ENCODE measurements around the gene CST9L.

The CST9L gene

DNA sequence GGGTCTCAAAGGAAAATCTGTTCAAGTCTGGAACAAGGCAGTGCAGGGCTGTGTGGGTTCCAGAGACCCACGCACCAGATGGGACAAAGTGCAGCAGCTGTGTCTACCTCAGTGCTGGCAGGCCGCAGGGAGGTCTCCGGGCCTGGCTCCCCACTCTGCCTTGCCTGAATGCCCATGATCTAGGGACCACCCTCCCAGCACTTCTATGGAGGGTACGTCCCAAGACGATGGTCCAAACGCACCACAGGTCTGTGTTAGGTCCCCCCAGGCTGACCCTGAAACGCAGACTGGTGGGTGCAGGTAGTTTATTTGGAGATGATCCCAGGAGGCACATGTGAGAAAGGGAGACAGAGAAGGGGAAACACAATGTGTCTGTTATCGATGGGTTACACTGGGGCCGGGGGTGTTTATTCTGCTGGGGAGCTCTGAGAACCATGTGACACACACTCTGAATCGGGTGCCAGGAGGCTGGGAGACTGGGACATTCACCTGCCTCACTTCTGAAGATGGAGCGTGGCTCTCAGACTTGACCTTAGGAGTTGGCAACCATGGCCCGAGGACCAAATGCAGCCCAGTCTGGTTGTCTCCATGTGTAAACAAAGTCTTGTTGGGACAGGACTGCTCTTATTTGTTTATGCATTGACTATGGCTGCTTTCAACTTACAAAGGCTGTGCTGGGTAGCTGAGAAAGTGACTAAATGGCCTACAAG is 21.7 kb downstream of the CST9L start:
- no peak for DNase-seq (ENCODE audit: low read depth)

DNA sequence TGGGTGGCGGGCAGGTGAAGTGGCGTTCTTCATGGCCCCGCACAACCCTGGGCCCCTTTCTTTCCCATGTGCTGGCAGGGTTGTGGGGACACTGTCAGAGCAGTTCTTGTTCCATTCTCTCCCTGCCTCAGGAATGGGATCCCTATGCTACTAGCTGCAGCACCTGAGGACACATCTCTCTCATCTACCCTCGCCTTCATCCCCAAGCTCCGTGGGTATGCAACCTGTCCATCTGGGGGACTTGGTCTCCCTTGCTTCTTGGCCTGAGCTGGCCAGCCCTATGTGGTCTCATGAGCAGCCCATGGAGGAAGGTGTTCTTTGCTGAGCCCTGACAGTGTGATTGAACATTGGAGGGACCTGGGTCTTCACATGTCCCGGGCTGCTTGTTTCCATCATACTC is 24.2 kb downstream of the CST9L start:
- DNase-seq (ENCODE audit: low read depth): no peak

DNA sequence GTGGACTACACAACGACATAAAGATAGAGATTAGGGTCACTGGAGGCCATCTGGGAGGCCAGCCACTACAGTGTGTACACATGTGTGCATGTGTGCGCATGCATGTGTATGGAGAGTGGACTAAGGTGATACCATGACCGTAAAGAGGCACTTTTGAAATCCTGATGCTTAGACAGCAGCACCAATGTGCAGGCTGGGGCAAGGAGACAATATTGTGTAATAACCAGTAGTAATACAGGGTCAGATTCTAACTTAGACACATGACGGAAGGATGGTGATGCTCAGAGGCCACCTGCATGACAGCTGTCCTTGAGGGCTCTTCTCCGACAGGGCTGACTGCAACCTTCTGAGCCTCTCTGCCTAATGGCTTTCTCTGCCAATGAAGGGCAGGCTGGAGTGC is 25.5 kb downstream of the CST9L start:
- no peak for DNase-seq (ENCODE audit: low read depth)

DNA sequence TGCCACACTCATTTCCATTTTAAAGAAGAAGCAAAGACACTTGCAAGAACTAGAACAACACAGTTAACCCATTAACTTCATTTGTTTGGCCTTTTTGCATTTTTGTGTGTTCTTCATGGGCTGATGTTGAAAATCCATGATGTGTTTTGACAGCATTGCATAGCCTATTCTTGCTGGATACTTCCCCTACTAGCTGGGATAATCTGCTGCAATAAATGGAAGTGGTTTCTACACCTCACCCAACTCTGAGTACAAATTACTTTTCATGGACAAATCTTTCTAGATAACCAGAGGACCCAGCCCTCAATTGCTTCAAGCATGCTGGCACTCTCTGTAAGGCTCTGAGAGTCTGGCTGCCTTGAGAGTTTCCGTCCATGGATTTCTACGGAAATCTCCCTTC is 26.5 kb downstream of the CST9L start:
- DNase-seq (ENCODE audit: low read depth): no peak

DNA sequence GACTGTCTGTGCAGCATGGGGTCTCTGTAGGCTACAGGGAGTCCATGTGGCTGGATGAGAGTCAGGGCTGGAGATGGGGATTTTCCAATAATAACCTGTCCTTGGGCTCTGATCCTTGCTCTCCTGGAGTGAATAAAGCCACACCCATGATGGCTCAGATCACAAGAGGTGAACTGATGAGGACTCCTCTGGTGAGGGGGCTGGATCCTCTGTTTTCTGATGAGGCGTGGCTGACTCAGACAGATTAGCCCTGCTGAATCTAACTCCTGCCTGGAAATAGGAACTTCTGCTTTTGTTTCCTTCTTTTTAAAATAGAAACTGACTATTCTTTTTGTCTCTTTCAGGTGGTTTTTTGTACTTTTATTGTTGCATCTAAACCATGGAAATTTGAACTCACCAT is 27.0 kb downstream of the CST9L start:
- DNase-seq (ENCODE audit: low read depth): no peak

DNA sequence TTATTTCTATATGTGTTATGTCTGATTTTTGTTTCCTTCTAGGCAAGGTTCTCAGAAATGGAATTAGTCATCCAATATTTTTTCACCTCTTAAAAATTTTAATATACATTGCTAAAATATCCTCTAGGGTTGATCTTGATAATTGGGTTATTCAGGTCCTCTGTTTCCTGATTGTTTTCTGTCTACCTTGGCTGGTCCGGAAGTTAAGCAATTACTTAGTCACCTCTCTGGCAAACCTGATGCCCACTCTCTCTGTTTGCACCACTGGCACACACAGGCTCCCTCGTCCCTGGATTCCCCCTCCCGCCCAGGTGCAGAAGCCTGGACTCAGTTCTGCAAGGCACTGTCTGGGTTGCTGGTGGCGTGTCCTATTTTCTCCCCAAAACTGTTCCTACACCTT is 27.7 kb downstream of the CST9L start:
- DNase-seq (ENCODE audit: low read depth): no peak

DNA sequence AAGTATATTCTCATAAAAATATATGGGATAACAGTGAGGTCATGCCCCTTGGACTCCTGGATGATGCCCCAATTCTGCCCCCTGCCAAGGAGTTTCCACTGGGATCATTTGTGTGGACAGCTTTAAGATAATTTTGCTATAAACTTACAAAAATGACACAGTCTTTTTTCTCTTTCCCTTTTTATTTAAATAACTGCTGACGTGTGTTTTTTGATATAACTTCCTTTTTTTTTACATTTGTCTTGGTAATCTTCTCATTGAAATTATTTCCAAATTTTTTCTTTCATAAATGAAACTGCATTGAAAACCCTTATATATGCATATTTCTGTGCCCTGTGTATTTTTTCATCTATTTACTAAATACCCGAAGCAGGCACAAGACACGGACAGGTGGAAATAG is 31.3 kb downstream of the CST9L start:
- no peak for DNase-seq (ENCODE audit: low read depth)

DNA sequence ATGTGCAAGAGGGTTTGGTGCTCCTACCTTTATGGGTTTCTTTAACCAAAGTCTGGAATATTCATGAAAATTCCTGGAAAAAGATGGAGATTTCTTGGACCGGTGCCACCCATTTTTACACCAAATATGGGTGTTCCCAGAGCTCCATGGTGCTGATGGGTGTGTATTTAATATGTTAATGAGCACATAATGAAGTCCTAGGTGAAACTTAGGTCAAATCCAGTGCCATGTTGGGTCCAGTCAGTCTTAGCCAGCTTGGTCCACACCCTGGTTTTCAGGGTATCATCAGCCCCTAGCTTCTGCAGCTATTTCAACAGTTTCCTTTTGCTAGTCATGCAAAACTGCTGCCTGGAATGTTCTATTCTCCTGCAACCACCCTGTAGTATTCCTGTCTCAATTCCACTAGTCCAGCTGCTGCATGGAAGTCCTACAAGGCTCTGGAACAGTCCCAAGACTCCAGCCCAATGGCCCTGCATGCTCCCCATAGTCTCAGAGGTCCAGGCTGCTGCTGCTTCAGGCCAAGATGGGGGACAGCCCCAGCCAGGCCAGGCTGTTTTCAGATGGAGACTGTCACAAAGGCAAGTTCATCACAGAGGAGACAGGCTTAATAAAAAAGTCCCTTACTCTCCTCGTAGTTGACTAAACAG is 31.8 kb downstream of the CST9L start:
- no peak for DNase-seq (ENCODE audit: low read depth)

DNA sequence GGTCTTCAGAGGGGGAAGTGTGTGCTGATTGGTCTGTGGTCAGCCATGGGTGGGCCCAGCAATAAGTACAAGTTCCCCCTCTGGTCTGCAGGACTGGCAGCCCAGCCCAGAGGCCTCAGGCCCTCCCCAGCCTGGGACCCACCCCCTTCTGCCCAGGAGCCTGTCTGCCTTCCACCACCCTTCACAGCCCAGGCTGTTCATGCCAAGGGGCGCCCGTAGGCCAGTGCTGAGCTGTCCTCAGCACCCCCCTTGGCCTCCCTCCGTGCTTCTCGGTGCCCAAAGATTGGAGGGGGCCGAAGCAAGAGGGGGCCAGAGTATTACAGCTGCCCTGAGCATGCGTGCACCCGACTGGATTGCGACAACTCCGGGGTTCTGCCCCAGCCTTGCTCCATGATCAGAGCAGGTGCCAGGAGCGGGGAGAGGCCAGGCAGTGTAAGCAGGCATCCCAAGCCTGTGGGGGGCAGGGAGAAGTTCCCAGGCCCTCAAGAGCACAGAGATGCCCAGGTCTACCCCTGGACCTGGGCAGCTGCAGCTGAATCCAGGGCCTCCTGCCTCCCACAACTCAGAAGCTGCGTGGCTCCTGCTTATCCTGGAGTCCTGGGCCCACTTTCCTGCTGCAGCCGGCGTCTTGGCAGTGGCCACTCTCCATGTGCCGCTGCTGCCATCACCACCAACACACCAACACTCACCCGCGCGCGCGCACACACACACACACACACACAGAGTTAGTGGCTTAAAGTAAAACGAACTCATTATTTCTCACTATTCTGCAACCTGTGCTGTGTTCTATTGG is 33.3 kb downstream of the CST9L start:
- DNase-seq (ENCODE audit: low read depth): no peak

DNA sequence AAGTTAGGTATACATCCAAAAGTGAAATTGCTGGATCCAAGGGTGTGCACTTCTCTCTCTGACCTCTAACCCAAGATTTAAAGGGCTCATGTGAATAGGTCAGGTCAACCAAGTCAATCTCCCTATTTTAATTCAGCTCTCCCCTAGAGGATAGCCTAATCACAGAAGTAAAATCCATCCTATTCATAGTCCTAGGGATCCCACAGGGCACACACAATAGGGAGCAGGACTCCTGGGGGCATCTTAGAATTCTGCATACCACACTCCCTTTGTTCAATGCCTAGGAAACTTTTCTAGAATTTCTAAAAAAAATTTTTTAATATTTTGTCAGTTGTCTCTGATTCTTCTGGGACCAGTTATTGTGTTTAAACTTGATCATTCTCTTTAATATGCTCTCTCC is 35.1 kb downstream of the CST9L start:
- no peak for DNase-seq (ENCODE audit: low read depth)

DNA sequence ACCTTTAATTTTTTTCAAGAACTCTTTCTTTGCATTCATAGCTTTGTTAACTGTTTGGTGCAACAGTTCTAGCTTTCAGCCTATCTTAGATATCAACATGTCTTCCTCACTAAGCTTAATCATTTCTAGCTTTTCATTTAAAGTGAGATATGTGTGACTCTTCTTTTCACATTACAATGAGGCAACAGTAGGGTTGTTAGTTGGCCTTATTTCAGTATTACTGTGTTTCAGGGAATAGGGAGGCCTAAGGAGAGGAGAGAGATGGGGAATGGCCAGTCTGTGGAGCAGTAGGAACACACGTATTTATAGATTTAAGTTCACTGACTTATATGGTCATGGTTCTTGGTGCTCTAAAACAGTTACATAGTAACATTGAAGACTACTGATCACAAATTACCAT is 35.8 kb downstream of the CST9L start:
- no peak for DNase-seq (ENCODE audit: low read depth)

DNA sequence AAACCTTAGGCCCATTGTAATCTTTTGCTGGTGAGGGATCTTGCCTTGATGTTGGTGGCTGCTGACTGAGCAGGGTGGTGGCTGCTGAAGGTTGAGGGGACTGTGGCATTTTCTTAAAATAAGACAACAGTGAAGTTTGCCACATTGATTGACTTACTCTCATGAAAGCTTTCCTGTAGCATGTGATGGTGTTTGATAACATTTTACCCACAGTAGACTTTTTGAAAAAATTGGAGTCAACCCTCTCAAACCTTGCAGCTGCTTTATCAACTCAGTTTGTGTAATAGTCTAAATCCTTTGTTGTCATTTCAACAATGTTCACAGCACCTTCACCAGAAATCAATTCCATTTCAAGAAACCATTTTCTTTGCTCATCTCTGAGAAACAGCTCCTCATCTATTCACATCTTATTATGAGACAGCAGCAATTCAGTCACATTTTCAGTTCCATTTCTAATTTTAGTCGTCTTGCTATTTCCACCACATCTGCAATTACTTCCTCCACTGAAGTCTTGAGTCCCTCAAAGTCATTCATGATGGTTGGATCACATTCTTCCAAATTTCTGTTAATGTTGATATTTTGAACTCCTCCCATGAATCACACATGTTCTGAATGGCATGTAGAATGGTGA is 37.2 kb downstream of the CST9L start:
- no peak for DNase-seq (ENCODE audit: low read depth)

DNA sequence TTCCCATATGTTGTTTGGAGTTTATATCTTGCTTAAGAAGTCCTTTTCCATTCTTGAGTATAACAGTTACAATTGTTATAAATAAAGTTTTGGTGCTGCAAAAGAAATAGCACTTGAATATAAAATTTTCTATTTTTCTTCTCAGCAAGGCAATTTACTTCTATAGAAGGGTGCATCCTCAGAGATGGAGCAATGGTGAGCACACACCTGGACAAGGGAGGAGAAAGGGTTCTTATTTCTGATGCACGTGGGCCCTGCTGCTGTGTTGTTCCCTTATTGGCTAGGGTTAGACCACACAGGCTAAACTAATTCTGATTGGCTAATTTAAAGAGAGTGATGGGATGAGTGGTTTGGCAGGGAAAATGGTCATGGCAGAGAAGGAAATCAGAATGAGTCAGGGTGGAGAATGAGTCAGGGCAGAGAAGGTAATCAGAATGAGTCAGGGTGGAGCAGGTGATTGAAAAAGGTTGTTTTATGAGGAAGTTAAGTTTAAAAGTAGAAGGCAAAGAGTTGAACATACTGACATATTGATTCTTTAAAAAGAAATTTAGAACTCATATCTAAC is 39.3 kb downstream of the CST9L start:
- DNase-seq (ENCODE audit: low read depth): no peak

DNA sequence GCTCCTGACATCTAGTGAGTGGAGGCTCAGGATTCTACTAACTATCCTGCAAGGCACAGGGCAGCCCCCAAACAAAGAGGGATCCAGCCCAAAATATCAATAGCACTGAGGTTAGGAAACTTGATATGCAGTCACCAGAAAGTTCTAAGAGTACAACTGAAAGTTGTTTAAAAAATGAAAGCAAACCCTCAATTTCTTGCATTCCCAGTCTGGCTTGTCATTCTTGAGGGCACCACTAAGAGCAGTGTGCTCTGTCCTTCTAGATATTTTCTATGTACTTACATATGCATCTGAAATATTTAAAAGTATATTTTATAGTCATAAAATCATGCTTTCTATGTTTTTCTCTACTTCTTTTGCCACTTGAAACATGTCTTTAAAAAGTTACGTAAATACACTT is 41.4 kb downstream of the CST9L start:
- no peak for DNase-seq (ENCODE audit: low read depth)

DNA sequence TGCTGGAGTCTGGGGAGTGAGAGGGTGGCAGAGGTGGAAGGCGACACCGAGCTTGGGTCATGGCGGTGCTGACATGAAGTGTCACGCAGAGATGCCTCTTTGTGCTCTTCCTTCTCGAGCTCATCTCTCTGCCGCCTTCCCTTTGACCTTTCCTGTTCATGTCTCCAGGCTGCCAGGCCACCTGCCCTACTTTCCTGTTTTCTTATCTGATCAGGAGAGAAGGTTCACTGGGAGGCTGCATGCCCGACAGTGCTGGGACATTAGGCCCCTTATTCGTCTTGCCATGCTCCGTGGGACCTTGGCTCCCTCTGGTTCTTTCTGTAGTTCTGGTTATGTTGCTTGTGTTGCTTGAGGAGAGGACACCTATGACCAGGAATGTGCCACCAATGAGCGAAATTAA is 44.1 kb downstream of the CST9L start:
- no peak for DNase-seq (ENCODE audit: low read depth)

DNA sequence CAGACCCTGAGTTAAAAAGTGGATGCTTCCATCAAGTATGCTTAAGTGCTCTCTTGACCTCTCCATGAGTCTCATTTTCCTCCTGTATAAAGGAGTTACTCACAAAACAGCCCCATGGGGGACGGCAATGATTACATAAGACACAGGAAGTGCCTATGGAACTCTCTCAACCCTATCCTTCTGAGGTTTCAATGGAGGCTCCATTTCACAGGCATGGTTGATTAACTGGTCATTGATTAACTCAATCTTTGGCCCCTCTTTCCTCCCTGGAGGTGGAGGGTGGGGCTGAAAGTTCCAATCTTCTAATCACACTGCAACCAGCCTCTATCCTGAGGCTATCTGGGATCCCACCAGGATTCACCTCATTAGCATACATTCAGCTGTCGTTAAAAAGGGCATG is 48.1 kb downstream of the CST9L start:
- no peak for DNase-seq (ENCODE audit: low read depth)

DNA sequence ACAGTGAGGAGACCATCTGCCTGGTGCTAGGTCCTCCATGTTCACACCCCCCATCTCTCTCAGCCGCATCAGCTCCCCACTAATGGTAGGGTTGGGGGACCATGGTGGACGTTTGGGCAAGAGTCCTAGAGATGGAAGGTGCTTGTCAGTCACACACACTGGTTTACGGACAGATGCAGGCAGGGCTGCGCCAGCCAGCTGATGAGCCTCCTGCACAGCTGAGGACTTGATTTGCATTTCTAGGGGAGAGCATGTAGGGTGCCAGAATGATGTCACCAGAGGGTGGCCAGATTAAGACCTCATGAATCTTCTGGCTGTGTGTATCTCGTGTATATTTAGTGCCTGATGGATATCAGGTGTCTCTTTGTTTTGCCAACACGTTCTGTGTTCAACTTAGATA is 48.7 kb downstream of the CST9L start:
- no peak for DNase-seq (ENCODE audit: low read depth)

DNA sequence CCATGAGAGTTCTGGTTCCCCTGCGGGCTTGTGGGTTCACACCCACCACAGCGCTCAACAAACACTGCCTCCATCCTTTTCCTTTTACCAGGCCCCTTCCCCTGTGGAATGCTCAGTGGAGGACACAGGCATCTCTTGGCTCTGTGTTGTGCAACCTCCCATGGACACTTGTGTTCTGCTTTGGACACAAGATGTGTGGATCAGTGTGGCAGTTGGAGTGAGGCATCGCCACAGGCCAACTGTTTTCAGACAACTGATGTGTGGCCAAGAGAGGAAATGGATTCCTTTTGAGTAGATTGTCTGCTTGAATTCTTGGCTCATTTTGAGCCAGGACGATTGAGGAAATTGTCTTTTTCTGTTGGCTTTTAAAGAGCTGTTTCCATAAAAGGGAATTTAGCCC is 50.6 kb downstream of the CST9L start:
- DNase-seq (ENCODE audit: low read depth): no peak

DNA sequence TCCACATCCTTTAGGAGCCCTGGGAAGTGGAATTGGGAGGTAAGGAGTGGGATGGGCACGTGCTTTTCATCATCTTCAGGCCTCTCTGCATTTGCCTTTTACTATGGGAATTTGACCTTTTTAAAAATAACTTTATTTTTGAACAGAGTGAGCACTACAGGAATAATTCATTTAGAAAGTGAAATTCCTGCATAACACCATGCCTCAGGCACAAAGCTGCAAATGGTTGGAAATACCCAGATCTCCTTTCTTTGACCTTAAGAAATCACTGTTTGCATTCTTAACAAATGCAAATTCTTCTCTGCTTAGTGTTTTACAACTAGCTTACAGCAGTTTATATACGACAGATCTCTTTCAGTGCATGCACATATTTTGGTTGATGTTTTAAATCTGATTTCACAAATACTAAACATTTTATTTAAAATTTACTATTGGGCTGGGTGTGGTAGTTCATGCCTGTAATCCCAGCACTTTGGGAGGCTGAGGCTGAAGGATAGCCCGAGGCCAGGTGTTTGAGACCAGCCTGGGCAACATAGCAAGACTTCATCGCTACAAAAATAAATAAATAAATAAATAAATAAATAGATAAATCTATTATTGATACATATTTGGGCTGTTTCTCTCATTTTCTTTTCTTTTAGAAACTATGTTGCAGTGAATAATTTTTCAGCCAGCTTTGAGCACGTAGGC is 52.9 kb downstream of the CST9L start:
- DNase-seq (ENCODE audit: low read depth): no peak

DNA sequence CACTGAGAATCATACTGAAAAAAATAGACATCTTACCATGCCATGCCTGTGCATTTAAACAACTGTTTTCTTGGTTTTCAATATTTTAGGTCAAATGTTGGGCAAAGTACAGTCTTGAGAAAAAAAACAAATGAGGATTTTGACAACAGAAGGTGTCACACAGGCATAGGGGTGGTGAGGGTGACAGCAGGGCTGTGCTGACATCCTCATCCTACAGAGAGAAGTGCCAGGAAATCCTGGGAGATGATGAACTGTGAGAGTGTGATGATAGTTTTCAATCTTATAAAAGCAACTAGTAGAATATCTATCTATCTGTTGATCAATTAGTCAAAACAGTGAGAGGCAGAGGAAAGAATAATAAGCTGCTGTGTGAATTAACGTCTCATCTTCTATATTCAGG is 53.4 kb downstream of the CST9L start:
- no peak for DNase-seq (ENCODE audit: low read depth)

Measured in stimulated activated CD8-positive, alpha-beta memory T cell treated with anti-CD3 and anti-CD28 coated beads, Interleukin-12 subunit alpha, Interleukin-12 subunit beta, amount 100 ng/mL, for 1 hour (primary cell).